ENCODE measurements around the gene AMN. TPM values are rescaled to one million over a fixed set of nuclear protein-coding genes. Genes with fewer than 3 reads are reported as not detected.
"Not testable (repeated sequence)": the region's sequence is repeated elsewhere in the genome, so short reads cannot be mapped to it uniquely, and the experiment has no call there.

The AMN gene
- total and polyA plus RNA-seq, 8 donors = 1.3 to 781 (median 13.8) TPM

GRCh38 chr14:102875652-102876051 lies 46.8 kb upstream of the AMN start:
- WGBS, 5 donors = 77 to 85% (median 78%) methylated on average over 2 of the region's 2 CpGs
- intact Hi-C loops (cut with DNase I; ENCODE audit: low total_unique reads) = no loop called here
- Histone ChIP-seq H3K4me3 (no peak overlapping the region), H3K36me3 (peaks cover 23 to 81% (median 66%) of the 10 kb centered on the region in 4 donors), H3K27me3 (no peaks in the 10 kb centered on the region), H3K9me3 (no peaks in the 10 kb centered on the region), H3K4me1 (no peaks in the 10 kb centered on the region), H3K27ac (no peak overlapping the region)
- DNase-seq = no peak
- no peak for TF ChIP-seq POLR2AphosphoS5 (IDR thresholded peaks at IDR 0.05)

DNA sequence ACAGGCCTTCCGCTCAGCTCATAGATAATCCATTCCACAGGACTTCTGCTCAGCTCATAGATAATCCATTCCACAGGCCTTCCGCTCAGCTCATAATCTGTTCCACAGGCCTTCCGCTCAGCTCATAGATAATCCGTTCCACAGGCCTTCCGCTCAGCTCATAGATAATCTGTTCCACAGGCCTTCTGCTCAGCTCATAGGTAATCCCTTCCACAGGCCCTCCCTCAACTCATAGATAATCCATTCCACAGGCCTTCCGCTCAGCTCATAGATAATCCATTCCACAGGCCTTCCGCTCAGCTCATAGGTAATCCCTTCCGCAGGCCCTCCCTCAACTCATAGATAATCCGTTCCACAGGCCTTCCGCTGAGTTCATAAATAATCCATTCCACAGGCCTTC lies 45.0 kb upstream of the AMN start:
- DNase-seq; H3K27me3 ChIP-seq; H3K4me3 ChIP-seq; H3K9me3 ChIP-seq; intact Hi-C loops (cut with DNase I; ENCODE audit: low total_unique reads); H3K4me1 ChIP-seq; H3K27ac ChIP-seq: not testable (repeated sequence)
- WGBS, 5 donors = 96 to 99% (median 99%) methylated on average over 10 of the region's 10 CpGs
- H3K36me3 ChIP-seq = peaks cover 15 to 71% (median 55%) of the 10 kb centered on the region in 4 donors

DNA sequence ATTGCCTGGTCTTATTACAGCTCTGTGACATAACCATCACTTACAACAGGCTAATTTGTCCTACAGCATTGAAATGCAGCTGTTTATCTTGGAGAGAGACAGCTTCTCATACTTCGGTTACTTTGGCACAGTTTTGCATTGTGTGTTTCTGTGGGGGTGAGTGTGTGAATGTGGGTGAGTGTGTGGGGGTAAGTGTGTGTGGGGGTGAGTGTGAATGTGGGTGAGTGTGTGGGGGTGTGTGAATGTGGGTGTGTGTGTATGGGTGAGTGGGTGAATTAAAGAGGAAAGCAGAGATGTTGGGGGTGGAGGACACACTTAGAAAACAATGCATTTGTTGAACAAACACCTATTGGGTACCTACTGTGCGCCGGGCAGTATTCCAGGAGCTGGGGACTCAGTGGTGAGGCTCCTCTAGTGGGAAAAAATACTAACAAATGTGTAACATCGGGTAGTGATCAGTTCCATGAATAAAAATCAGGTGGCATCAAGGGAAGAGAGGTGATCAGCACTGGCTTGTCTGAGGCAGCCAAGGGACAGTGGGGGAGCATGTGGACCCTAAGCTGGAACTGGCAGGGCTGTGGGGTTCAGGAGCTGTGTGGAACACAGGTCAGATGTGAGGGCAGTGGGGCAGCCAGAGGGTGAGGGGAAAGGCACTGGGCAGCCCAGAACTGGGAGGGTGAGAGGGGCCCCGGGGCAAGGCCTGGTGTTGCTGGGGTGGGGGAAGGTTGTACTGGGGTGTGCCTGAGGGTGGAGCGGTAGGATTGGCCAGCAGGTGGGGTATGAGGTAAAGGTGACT lies 44.1 kb upstream of the AMN start:
- H3K4me1 ChIP-seq = no peaks in the 10 kb centered on the region
- H3K9me3 ChIP-seq = no peaks in the 10 kb centered on the region
- intact Hi-C loops (cut with DNase I; ENCODE audit: low total_unique reads) = no loop called here
- no peaks in the 10 kb centered on the region for H3K27me3 ChIP-seq
- H3K27ac ChIP-seq = no peak overlapping the region
- H3K4me3 ChIP-seq = no peak overlapping the region
- 74 to 87% (median 81%) methylated on average over 6 of the region's 6 CpGs for whole genome bisulfite sequencing, 5 donors
- DNase-seq = peak in 1 of 2 donors; percentile 29
- TF ChIP-seq EP300 (IDR thresholded peaks at IDR 0.05) (no peak), POLR2A (IDR thresholded peaks at IDR 0.05) (no peak), POLR2AphosphoS5 (IDR thresholded peaks at IDR 0.05) (no peak)
- TF ChIP-seq, protein P1, sequence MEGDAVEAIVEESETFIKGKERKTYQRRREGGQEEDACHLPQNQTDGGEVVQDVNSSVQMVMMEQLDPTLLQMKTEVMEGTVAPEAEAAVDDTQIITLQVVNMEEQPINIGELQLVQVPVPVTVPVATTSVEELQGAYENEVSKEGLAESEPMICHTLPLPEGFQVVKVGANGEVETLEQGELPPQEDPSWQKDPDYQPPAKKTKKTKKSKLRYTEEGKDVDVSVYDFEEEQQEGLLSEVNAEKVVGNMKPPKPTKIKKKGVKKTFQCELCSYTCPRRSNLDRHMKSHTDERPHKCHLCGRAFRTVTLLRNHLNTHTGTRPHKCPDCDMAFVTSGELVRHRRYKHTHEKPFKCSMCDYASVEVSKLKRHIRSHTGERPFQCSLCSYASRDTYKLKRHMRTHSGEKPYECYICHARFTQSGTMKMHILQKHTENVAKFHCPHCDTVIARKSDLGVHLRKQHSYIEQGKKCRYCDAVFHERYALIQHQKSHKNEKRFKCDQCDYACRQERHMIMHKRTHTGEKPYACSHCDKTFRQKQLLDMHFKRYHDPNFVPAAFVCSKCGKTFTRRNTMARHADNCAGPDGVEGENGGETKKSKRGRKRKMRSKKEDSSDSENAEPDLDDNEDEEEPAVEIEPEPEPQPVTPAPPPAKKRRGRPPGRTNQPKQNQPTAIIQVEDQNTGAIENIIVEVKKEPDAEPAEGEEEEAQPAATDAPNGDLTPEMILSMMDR (IDR thresholded peaks at IDR 0.05) = no peak
- peaks cover 15 to 71% (median 50%) of the 10 kb centered on the region in 4 donors for H3K36me3 ChIP-seq

- TF ChIP-seq, protein P1 (IDR thresholded peaks at IDR 0.05) = no peak
- TF ChIP-seq POLR2A (IDR thresholded peaks at IDR 0.05) = no peak
- no peak for TF ChIP-seq EP300 (IDR thresholded peaks at IDR 0.05)
- no peak for TF ChIP-seq POLR2AphosphoS5 (IDR thresholded peaks at IDR 0.05)
- intact Hi-C loops (cut with DNase I; ENCODE audit: low total_unique reads) = no loop called here
- Histone ChIP-seq H3K27me3 (no peaks in the 10 kb centered on the region), H3K36me3 (peaks cover 15 to 72% (median 49%) of the 10 kb centered on the region in 4 donors), H3K4me3 (no peak overlapping the region), H3K9me3 (no peaks in the 10 kb centered on the region), H3K4me1 (no peaks in the 10 kb centered on the region), H3K27ac (no peak overlapping the region)
- DNase-seq = peak in 1 of 2 donors; percentile 40
- 88 to 92% (median 88%) methylated on average over 6 of the region's 6 CpGs for WGBS, 5 donors
Measured at GRCh38 chr14:102878970-102879460, 43.4 kb upstream of the AMN start.

- Histone ChIP-seq H3K36me3 (peaks cover 9 to 66% (median 51%) of the 10 kb centered on the region in 4 donors), H3K27ac (no peak overlapping the region), H3K27me3 (no peaks in the 10 kb centered on the region), H3K9me3 (no peaks in the 10 kb centered on the region), H3K4me3 (no peak overlapping the region), H3K4me1 (no peaks in the 10 kb centered on the region)
- WGBS, 5 donors = 61 to 87% (median 80%) methylated on average over 5 of the region's 5 CpGs
- intact Hi-C loops (cut with DNase I; ENCODE audit: low total_unique reads) = no loop called here
- TF ChIP-seq POLR2A (IDR thresholded peaks at IDR 0.05) = no peak
- TF ChIP-seq, protein P1 (IDR thresholded peaks at IDR 0.05) = no peak
- TF ChIP-seq EP300 (IDR thresholded peaks at IDR 0.05) = no peak
- no peak for TF ChIP-seq POLR2AphosphoS5 (IDR thresholded peaks at IDR 0.05)
- no peak for DNase-seq
Measured at GRCh38 chr14:102882226-102882906, 40.1 kb upstream of the AMN start.
